Panc1 (cell line): Measurements from ENCODE around the gene APP. TPM values are rescaled to one million over a fixed set of nuclear protein-coding genes. Genes with fewer than 3 reads are reported as not detected.

Experiments used
- ATAC-seq: fragments of 200-7000 bp; cut with Tn5 transposase; 2 replicates; pipeline ENCODE4 v1.9.1; 2020; ENCODE audit warnings: mild to moderate bottlenecking, moderate library complexity
- BruUV-seq: library from RNA; stranded (reverse); fragments of 400-500 nt; replicated peaks from 2 replicates; lab custom pipeline; 2021; lab: Mats Ljungman, UMichigan
- CTCF ChIA-PET: fragments of 300-600 bp; sonication (Branson Sonifier 250); formaldehyde crosslinking; loops from one replicate; lab custom pipeline; 2022; ENCODE audit warnings: antibody characterized with exemption; lab: Charles Lee
- POLR2A ChIA-PET: fragments of 300-600 bp; sonication (Branson Sonifier 250); formaldehyde crosslinking; loops from one replicate; lab custom pipeline; 2022; ENCODE audit warnings: antibody characterized with exemption; lab: Charles Lee
- DNase-seq: peaks from one replicate; pipeline ENCODE4 v3.0.0-alpha.2; 2010; ENCODE audit warnings: low read depth, low spot score
- H3K27ac ChIP-seq: 2 replicates; pipeline ENCODE4 v1.5.1; 2011; ENCODE audit warnings: mild to moderate bottlenecking, low read length, inconsistent platforms
- H3K27me3 ChIP-seq: fragments of 200-500 bp; sonication (Bioruptor generic); 2 replicates; pipeline ENCODE4 v1.6.0; 2014; ENCODE audit warnings: low read length, inconsistent platforms; ENCODE audit not compliant: control insufficient read depth, insufficient read depth
- H3K36me3 ChIP-seq: fragments of 200-500 bp; sonication (Bioruptor generic); 2 replicates; pipeline ENCODE4 v1.5.1; 2014; ENCODE audit warnings: inconsistent platforms, mild to moderate bottlenecking, low read length, moderate library complexity; ENCODE audit not compliant: control insufficient read depth, insufficient read depth
- H3K4me1 ChIP-seq: 2 replicates; pipeline ENCODE4 v1.5.1; 2011; ENCODE audit warnings: inconsistent platforms, mild to moderate bottlenecking, low read length, moderate library complexity; ENCODE audit not compliant: control insufficient read depth, insufficient read depth
- H3K4me3 ChIP-seq, 2 experiments: 2 replicates each; pipeline ENCODE4 v1.5.1; 2011 to 2012; ENCODE audit warnings: low read depth in 2 of 2, low read length in 2 of 2, mild to moderate bottlenecking in 2 of 2, inconsistent platforms in 1 of 2, moderate library complexity in 1 of 2
- H3K9me3 ChIP-seq: fragments of 200-500 bp; sonication (Bioruptor generic); 2 replicates; pipeline ENCODE4 v1.5.1; 2014; ENCODE audit warnings: low read depth, mild to moderate bottlenecking, inconsistent platforms, low read length, moderate library complexity; ENCODE audit not compliant: control insufficient read depth, insufficient read depth
- POLR2AphosphoS5 ChIP-seq: IDR thresholded peaks from 2 replicates; pipeline ENCODE4 v1.6.1; 2012; ENCODE audit warnings: mild to moderate bottlenecking, low read depth, low read length, moderate library complexity
- SIN3A ChIP-seq: IDR thresholded peaks from 2 replicates; pipeline ENCODE4 v1.6.1; 2012; ENCODE audit warnings: low read depth, mild to moderate bottlenecking, low read length, moderate library complexity, borderline replicate concordance; ENCODE audit not compliant: insufficient read depth
- TCF7L2 ChIP-seq: IDR thresholded peaks from 2 replicates; pipeline ENCODE4 v1.6.1; 2011; ENCODE audit warnings: mild to moderate bottlenecking, low read depth, low read length, inconsistent platforms
- in situ Hi-C: cut with HindIII; loops from 2 replicates; pipeline ENCODE4 v1.10.0; 2016; ENCODE audit warnings: low sequenced_read_pairs, low pct_unique_long_range_greater_than_20kb
- intact Hi-C: fragments of 100-400 bp; cut with micrococcal nuclease; formaldehyde crosslinking; loops from one replicate; pipeline ENCODE4 v1.10.0; 2022; ENCODE audit not compliant: unreplicated experiment
- total RNA-seq: library from RNA; stranded (reverse); gene quantifications from one replicate; pipeline ENCODE4 v1.2.1, GENCODE V29; 2021; ENCODE audit not compliant: unreplicated experiment
- TF ChIP-seq, protein P1 (sequence below): fragments of 450-650 bp; IDR thresholded peaks from 2 replicates; pipeline ENCODE4 v1.5.1; 2017; ENCODE audit warnings: mild to moderate bottlenecking
- TF ChIP-seq, protein P2 (sequence below), 2 experiments: IDR thresholded peaks; 2 replicates each; pipeline ENCODE4 v1.6.1; 2011 to 2012; ENCODE audit warnings: low read depth in 2 of 2, control low read depth in 1 of 2, low read length in 1 of 2, mild to moderate bottlenecking in 1 of 2, moderate library complexity in 1 of 2; ENCODE audit not compliant: insufficient read depth in 1 of 2

The APP gene
- total RNA-seq, 1 experiment from 2014 or later = 542 TPM

DNA sequence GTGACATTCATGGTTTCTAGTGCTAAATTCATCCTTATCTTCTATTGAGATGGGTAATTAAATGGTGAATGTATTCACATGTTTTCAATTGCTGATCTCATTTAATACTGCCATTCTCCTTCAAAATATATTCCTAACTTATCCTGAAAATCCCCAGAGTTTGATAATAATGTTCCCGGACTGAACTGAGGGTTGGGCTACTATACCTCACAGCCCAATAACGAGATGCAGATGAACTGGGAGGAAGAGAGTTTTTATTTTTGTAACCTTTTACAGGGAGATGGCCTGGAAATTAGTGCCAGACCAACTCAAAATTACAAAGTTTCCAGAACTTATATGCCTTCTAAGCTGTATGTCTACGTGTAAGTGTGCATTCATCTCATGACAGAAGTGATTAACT, 210.8 kb downstream of the APP start:
- in situ Hi-C loops = no loop called here
- Histone ChIP-seq H3K27me3 (no peaks in the 10 kb centered on the region), H3K4me1 (peaks cover 11% of the 10 kb centered on the region), H3K36me3 (peaks cover 8% of the 10 kb centered on the region), H3K4me3 (no peak overlapping the region), H3K27ac (no peak overlapping the region), H3K9me3 (no peaks in the 10 kb centered on the region)
- ATAC-seq = no peak
- POLR2A ChIA-PET = no interaction called here
- TF ChIP-seq POLR2AphosphoS5 = no peak
- no peak for TF ChIP-seq SIN3A
- TF ChIP-seq, protein P1, sequence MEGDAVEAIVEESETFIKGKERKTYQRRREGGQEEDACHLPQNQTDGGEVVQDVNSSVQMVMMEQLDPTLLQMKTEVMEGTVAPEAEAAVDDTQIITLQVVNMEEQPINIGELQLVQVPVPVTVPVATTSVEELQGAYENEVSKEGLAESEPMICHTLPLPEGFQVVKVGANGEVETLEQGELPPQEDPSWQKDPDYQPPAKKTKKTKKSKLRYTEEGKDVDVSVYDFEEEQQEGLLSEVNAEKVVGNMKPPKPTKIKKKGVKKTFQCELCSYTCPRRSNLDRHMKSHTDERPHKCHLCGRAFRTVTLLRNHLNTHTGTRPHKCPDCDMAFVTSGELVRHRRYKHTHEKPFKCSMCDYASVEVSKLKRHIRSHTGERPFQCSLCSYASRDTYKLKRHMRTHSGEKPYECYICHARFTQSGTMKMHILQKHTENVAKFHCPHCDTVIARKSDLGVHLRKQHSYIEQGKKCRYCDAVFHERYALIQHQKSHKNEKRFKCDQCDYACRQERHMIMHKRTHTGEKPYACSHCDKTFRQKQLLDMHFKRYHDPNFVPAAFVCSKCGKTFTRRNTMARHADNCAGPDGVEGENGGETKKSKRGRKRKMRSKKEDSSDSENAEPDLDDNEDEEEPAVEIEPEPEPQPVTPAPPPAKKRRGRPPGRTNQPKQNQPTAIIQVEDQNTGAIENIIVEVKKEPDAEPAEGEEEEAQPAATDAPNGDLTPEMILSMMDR = no peak
- TF ChIP-seq TCF7L2 = no peak
- TF ChIP-seq, protein P2, sequence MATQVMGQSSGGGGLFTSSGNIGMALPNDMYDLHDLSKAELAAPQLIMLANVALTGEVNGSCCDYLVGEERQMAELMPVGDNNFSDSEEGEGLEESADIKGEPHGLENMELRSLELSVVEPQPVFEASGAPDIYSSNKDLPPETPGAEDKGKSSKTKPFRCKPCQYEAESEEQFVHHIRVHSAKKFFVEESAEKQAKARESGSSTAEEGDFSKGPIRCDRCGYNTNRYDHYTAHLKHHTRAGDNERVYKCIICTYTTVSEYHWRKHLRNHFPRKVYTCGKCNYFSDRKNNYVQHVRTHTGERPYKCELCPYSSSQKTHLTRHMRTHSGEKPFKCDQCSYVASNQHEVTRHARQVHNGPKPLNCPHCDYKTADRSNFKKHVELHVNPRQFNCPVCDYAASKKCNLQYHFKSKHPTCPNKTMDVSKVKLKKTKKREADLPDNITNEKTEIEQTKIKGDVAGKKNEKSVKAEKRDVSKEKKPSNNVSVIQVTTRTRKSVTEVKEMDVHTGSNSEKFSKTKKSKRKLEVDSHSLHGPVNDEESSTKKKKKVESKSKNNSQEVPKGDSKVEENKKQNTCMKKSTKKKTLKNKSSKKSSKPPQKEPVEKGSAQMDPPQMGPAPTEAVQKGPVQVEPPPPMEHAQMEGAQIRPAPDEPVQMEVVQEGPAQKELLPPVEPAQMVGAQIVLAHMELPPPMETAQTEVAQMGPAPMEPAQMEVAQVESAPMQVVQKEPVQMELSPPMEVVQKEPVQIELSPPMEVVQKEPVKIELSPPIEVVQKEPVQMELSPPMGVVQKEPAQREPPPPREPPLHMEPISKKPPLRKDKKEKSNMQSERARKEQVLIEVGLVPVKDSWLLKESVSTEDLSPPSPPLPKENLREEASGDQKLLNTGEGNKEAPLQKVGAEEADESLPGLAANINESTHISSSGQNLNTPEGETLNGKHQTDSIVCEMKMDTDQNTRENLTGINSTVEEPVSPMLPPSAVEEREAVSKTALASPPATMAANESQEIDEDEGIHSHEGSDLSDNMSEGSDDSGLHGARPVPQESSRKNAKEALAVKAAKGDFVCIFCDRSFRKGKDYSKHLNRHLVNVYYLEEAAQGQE (IDR thresholded peaks at IDR 0.05; ENCODE audit: insufficient read depth in 1 of 2, low read depth in 2 of 2, low read length in 1 of 2) = no peak
- intact Hi-C loops = no loop called here
- DNase-seq = no peak
- CTCF ChIA-PET = no interaction called here
- BruUV-seq = no TSS peak

DNA sequence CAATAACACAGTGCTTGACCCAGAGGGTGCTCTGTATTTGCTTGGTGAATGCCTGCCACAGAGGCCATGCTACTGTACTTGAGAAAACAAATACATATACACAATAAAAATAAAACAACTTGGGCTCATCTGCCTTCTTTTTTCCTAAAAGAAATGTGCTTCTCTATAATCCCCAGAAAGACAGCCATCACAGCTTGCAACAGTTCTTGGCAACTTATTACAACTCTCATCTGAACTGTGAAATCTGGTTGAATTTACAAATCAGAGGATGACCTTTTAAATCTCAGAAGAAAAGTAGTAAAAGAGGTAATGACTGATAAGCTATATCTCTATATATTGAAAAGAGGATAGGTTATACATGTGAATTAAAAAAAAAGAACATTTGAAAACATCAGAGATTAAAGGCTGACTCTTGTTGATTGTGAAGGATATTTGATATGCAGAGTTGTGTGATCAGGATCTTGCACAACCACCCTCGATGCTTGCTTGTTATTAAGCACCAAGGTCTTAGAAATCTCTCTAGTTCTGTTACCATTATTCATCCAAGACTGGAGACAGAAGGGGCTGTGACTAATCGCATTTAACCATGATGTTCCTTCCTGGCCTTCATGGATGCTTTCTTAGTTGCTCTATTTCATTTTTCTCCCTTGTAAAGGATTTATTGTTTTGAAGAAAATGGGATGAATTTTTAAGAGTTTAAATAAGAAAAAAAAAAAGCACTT, 213.4 kb downstream of the APP start:
- Histone ChIP-seq H3K36me3 (peaks cover 12% of the 10 kb centered on the region), H3K27ac (no peak overlapping the region), H3K27me3 (no peaks in the 10 kb centered on the region), H3K9me3 (no peaks in the 10 kb centered on the region), H3K4me1 (no peaks in the 10 kb centered on the region), H3K4me3 (no peak overlapping the region)
- no TSS peak for BruUV-seq
- TF ChIP-seq, protein P2 (IDR thresholded peaks at IDR 0.05; ENCODE audit: insufficient read depth in 1 of 2, low read depth in 2 of 2, low read length in 1 of 2) = no peak
- no peak for TF ChIP-seq SIN3A
- TF ChIP-seq, protein P1 = no peak
- DNase-seq = no peak
- intact Hi-C loops = no loop called here
- POLR2A ChIA-PET = no interaction called here
- in situ Hi-C loops = no loop called here
- CTCF ChIA-PET = no interaction called here
- ATAC-seq = no peak
